A549 (cell line): Measurements from ENCODE around the gene VPS37D. TPM values are rescaled to one million over a fixed set of nuclear protein-coding genes. Genes with fewer than 3 reads are reported as not detected.
A peak's percentile ranks its signal among the peaks of the same experiment; 100 is the strongest.
"Not testable (repeated sequence)": the region's sequence is repeated elsewhere in the genome, so short reads cannot be mapped to it uniquely, and the experiment has no call there.

Source experiments
- ATAC-seq, 2 experiments: fragments of 200-7000 bp in 1 of 2; fragments of >200 bp in 1 of 2; cut with Nextera tagmentation in 1 of 2; cut with Tn5 transposase in 1 of 2; 3 replicates each; pipeline versions ENCODE4 v1.8.0 to v1.9.1; 2018 to 2020; ENCODE audit warnings: mild to moderate bottlenecking in 1 of 2, moderate library complexity in 1 of 2
- CTCF ChIA-PET: fragments of 300-600 bp; sonication (Branson Sonifier 250); formaldehyde crosslinking; extraction: SDS; loops from one replicate; lab custom pipeline; 2021; ENCODE audit warnings: antibody characterized with exemption, inconsistent platforms; lab: Yijun Ruan, JAX
- POLR2A ChIA-PET: fragments of 350-600 bp; formaldehyde crosslinking; extraction: SDS; loops from one replicate; lab custom pipeline; 2021; ENCODE audit warnings: antibody characterized with exemption, inconsistent platforms; lab: Yijun Ruan, JAX
- DNase-seq, 2 experiments: peaks; one replicate each; pipeline versions ENCODE4 v3.0.0 to v3.0.0-alpha.2; 2011 to 2016; ENCODE audit warnings: low read depth in 1 of 2, low spot score in 1 of 2
- FAIRE-seq: peaks from 2 replicates; lab custom pipeline; 2011; peaks lifted over from hg19 to GRCh38; lab: Jason Lieb, UNC
- H3K27ac ChIP-seq, 2 experiments: fragments of >200 bp; sonication (Bioruptor Twin); formaldehyde crosslinking; 3 replicates each; pipeline ENCODE4 v1.5.1; 2016 to 2017
- H3K4me1 ChIP-seq: fragments of >200 bp; sonication (Bioruptor Twin); formaldehyde crosslinking; 3 replicates; pipeline ENCODE4 v1.6.1; 2016
- H3K4me2 ChIP-seq: fragments of >200 bp; sonication (Bioruptor Twin); formaldehyde crosslinking; 3 replicates; pipeline ENCODE4 v1.6.1; 2016
- H3K4me3 ChIP-seq: fragments of >200 bp; sonication (Bioruptor Twin); formaldehyde crosslinking; 3 replicates; pipeline ENCODE4 v1.5.1; 2016
- H3K9me3 ChIP-seq: fragments of >200 bp; sonication (Bioruptor Twin); formaldehyde crosslinking; 3 replicates; pipeline ENCODE4 v1.6.1; 2016
- CBX2 ChIP-seq: fragments of 200-600 bp; sonication (generic); IDR thresholded peaks from 2 replicates; pipeline ENCODE4 v1.6.1; 2016; ENCODE audit warnings: low read depth, mild to moderate bottlenecking, borderline replicate concordance
- EHF ChIP-seq: fragments of 250-450 bp; sonication (Bioruptor Pico); IDR thresholded peaks from 2 replicates; pipeline ENCODE4 v1.5.0; 2020; ENCODE audit warnings: mild to moderate bottlenecking
- ESRRA ChIP-seq: fragments of 150-350 bp; IDR thresholded peaks from 2 replicates; pipeline ENCODE4 v1.6.1; 2014; ENCODE audit warnings: mild to moderate bottlenecking, low read length, borderline replicate concordance
- FOXS1 ChIP-seq: fragments of 250-450 bp; sonication (Bioruptor Pico); IDR thresholded peaks from 2 replicates; pipeline ENCODE4 v1.5.0; 2020; ENCODE audit warnings: mild to moderate bottlenecking, moderate library complexity
- GATA3 ChIP-seq: IDR thresholded peaks from 2 replicates; pipeline ENCODE4 v1.6.1; 2012; ENCODE audit warnings: borderline replicate concordance
- HDAC2 ChIP-seq: fragments of 200-600 bp; sonication (generic); IDR thresholded peaks from 2 replicates; pipeline ENCODE4 v1.6.1; 2016
- HOXB13 ChIP-seq: fragments of 250-450 bp; sonication (Bioruptor Pico); IDR thresholded peaks from 2 replicates; pipeline ENCODE4 v1.5.0; 2020; ENCODE audit warnings: low read depth, mild to moderate bottlenecking, moderate library complexity
- KDM1A ChIP-seq: fragments of 200-600 bp; sonication (generic); IDR thresholded peaks from 2 replicates; pipeline ENCODE4 v1.6.1; 2016; ENCODE audit warnings: low read depth, mild to moderate bottlenecking
- KDM5A ChIP-seq: fragments of 200-600 bp; sonication (generic); IDR thresholded peaks from 2 replicates; pipeline ENCODE4 v1.6.1; 2016; ENCODE audit warnings: antibody characterized with exemption, mild to moderate bottlenecking
- PHF8 ChIP-seq: fragments of 200-600 bp; sonication (generic); IDR thresholded peaks from 2 replicates; pipeline ENCODE4 v1.6.1; 2016; ENCODE audit warnings: low read depth, mild to moderate bottlenecking, antibody characterized with exemption, moderate library complexity, borderline replicate concordance
- RNF2 ChIP-seq: fragments of 200-600 bp; sonication (generic); IDR thresholded peaks from 2 replicates; pipeline ENCODE4 v1.6.1; 2016; ENCODE audit warnings: low read depth, mild to moderate bottlenecking, antibody characterized with exemption, moderate library complexity, borderline replicate concordance
- SMC3 ChIP-seq: fragments of >200 bp; sonication (Bioruptor Twin); formaldehyde crosslinking; IDR thresholded peaks from 3 replicates; pipeline ENCODE4 v1.6.1; 2018; ENCODE audit warnings: inconsistent platforms
- TP53 ChIP-seq: fragments of 250-450 bp; sonication (Bioruptor Pico); IDR thresholded peaks from 2 replicates; pipeline ENCODE4 v1.5.0; 2021; ENCODE audit warnings: mild to moderate bottlenecking, moderate library complexity
- ZC3H11A ChIP-seq: fragments of 450-650 bp; IDR thresholded peaks from 2 replicates; pipeline ENCODE4 v1.6.1; 2014; ENCODE audit warnings: antibody characterized with exemption, mild to moderate bottlenecking
- ZFP36 ChIP-seq: fragments of 450-650 bp; IDR thresholded peaks from 2 replicates; pipeline ENCODE4 v1.6.1; 2014; ENCODE audit warnings: borderline replicate concordance; ENCODE audit not compliant: partially characterized antibody
- WGBS: methylation state at CpG from one replicate; pipeline ENCODE4 v1.1.6; 2017; ENCODE audit errors: missing lambda C conversion rate; 5-methylcytosine and 5-hydroxymethylcytosine counted together
- polyA plus RNA-seq, 4 experiments: library from polyadenylated mRNA; depleted of rRNA in 3 of 4; stranded (reverse); fragments of >200 nt; fragmentation: RNase III in 1 of 4; extraction: RNeasy Plus Mini Kit Qiagen cat#74134 plus additional on column Dnase treatment in 1 of 4; gene quantifications; 2 replicates in 3 of 4; 3 replicates in 1 of 4; pipeline ENCODE4 v1.2.3, GENCODE V29; 2011 to 2017
- TF ChIP-seq, protein P1 (sequence below): fragments of >200 bp; sonication (Bioruptor Twin); formaldehyde crosslinking; IDR thresholded peaks from 3 replicates; pipeline ENCODE4 v1.6.1; 2016
- TF ChIP-seq, protein P2 (sequence below): fragments of 450-650 bp; IDR thresholded peaks from 2 replicates; pipeline ENCODE4 v1.6.1; 2014; ENCODE audit warnings: antibody characterized with exemption
- TF ChIP-seq, protein P3 (sequence below): fragments of >200 bp; sonication (Bioruptor Twin); formaldehyde crosslinking; IDR thresholded peaks from 2 replicates; pipeline ENCODE4 v1.6.1; 2016
- TF ChIP-seq, protein P4 (sequence below): IDR thresholded peaks from 2 replicates; pipeline ENCODE4 v1.6.1; 2012; ENCODE audit warnings: low read depth, borderline replicate concordance
- TF ChIP-seq, protein P5 (sequence below): fragments of 250-450 bp; sonication (Bioruptor Pico); IDR thresholded peaks from 2 replicates; pipeline ENCODE4 v1.5.0; 2021; ENCODE audit warnings: mild to moderate bottlenecking, moderate library complexity, borderline replicate concordance
- TF ChIP-seq, protein P6 (sequence below): fragments of 250-450 bp; sonication (Bioruptor Pico); IDR thresholded peaks from 2 replicates; pipeline ENCODE4 v1.5.0; 2020; ENCODE audit warnings: low read depth, mild to moderate bottlenecking, moderate library complexity
- TF ChIP-seq, protein P7 (sequence below): IDR thresholded peaks from 2 replicates; pipeline ENCODE4 v1.6.1; 2012

Gene VPS37D
- polyA plus RNA-seq, 2 of the 4 experiments (the other 2 are of a cell fraction), result 2.6 to 3.3 TPM

DNA sequence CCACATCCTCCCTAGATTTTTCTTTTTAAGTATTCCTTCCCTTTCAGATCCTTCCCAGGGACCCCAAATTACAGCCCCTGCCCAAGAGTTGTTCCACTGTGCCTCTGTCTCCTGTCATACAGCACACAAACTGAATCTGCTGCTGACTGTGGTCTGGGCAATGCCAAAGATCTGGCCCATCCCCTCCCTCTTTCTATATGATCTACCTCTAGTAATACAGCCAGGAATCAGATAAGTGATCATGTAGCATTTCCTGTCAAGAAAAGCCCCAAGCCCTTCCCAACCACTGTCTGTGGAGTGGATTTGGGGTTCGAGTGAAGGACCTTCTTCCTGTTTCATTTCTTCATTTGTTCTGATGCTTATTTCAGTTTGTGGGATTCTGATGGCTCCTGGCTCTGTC, 45.1 kb downstream of the VPS37D start:
- no peak for FAIRE-seq

DNA sequence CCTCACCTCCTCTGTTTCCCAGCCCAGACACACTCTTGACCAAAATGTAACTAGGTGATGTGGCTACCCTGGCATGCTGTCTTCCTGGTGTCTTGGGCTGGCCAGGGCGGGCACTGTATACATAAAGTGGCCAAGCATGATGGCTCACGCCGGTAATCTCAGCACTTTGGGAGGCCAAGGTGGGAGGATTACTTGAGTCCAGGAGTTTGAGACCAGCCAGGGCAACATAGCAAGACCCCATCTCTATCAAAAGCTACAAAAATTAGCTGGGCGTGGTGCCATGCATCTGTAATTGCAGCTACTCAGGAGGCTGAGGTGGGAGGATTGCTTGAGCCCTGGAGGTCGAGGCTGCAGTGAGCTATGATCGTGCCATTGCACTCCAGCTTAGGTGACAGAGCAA, 45.7 kb downstream of the VPS37D start:
- H3K4me3 ChIP-seq, ATAC-seq, POLR2A ChIA-PET, FAIRE-seq, DNase-seq, H3K9me3 ChIP-seq: not testable (repeated sequence)
- peak overlapping the region; percentile 99 to 100 for H3K27ac ChIP-seq
- H3K4me2 ChIP-seq, result peak overlapping the region; percentile 100
- peaks cover 92% of the 10 kb centered on the region for H3K4me1 ChIP-seq
- CTCF ChIA-PET, result interaction anchor here (0.9 to 8.4 kb wide), 7 partner anchors 13 to 106 kb away, joined by 3 to 105 read pairs (median 8); no protein-coding TSS in a partner anchor
- WGBS, result 88% methylated on average over 6 of the region's 6 CpGs

More for the DNA sequence above, 45.1 kb downstream of the VPS37D start:
- POLR2A ChIA-PET, result no interaction called here
- WGBS, result 63% methylated on average over 1 of the region's 1 CpG
- DNase-seq (no peak), ATAC-seq (no peak)
- no peaks in the 10 kb centered on the region for H3K9me3 ChIP-seq
- H3K27ac ChIP-seq, result peak overlapping the region; percentile 99 to 100
- no peak for TF ChIP-seq TP53 (CRISPR knock-in tag)
- peak; percentile 96 for TF ChIP-seq KDM1A
- TF ChIP-seq, protein P1, sequence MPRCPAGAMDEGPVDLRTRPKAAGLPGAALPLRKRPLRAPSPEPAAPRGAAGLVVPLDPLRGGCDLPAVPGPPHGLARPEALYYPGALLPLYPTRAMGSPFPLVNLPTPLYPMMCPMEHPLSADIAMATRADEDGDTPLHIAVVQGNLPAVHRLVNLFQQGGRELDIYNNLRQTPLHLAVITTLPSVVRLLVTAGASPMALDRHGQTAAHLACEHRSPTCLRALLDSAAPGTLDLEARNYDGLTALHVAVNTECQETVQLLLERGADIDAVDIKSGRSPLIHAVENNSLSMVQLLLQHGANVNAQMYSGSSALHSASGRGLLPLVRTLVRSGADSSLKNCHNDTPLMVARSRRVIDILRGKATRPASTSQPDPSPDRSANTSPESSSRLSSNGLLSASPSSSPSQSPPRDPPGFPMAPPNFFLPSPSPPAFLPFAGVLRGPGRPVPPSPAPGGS, result no peak
- TF ChIP-seq, protein P2, sequence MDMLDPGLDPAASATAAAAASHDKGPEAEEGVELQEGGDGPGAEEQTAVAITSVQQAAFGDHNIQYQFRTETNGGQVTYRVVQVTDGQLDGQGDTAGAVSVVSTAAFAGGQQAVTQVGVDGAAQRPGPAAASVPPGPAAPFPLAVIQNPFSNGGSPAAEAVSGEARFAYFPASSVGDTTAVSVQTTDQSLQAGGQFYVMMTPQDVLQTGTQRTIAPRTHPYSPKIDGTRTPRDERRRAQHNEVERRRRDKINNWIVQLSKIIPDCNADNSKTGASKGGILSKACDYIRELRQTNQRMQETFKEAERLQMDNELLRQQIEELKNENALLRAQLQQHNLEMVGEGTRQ, result no peak
- peak; percentile 88 for TF ChIP-seq HDAC2
- TF ChIP-seq PHF8, result no peak
- TF ChIP-seq, all 56 proteins: peak for 2
- Histone ChIP-seq H3K4me3 (no peak overlapping the region), H3K4me2 (peak overlapping the region; percentile 100), H3K4me1 (peaks cover 96% of the 10 kb centered on the region)
- CTCF ChIA-PET, result interaction anchor here (0.9 to 8.4 kb wide), 6 partner anchors 13 to 106 kb away, joined by 3 to 105 read pairs (median 11); no protein-coding TSS in a partner anchor

DNA sequence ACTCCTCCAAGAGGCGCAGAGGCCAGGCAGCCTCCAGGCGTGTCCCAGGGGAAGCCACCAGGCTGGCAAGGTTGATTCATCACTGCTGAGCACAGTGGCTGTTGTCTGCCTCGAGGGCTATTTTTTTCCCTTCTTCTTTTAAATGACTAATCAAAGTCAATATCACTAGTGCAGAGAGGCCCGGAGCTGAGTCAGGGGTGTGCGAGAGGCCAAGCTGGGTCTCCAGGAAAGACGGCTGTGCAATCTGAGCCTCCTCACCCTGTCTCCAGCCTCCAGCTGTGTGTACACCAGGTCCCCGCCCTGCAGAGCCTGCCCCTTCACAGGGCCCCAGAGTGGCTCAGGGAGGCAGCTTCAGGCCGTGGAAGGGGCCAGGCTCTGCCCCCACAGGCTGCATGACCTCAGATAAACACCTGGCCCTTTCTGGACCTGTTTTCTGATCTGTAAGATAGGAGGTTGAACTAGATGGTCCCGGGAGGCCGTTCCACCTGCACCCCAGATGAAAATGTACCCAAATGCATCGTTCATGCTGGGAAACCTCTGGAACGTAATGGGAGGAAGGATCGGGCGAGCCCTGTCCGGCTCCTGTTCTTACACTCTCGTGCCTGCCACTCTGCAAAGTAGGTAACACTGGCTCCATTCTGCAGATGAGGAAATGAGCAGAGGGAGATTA, 48.2 kb downstream of the VPS37D start:
- H3K27ac ChIP-seq, result peak overlapping the region; percentile 99 to 100
- POLR2A ChIA-PET, result interaction anchor here (0.6 to 4.9 kb wide), 5 partner anchors 10 to 91 kb away, joined by 3 to 135 read pairs (median 3); partner anchors contain the start of gene MLXIPL
- TF ChIP-seq, protein P3, sequence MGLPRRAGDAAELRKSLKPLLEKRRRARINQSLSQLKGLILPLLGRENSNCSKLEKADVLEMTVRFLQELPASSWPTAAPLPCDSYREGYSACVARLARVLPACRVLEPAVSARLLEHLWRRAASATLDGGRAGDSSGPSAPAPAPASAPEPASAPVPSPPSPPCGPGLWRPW, result peak; percentile 36; the same call in 1 of the 2 replicates
- TF ChIP-seq ZFP36 (no peak), CBX2 (no peak), EHF (CRISPR knock-in tag) (no peak), RNF2 (no peak), TP53 (CRISPR knock-in tag) (no peak), ZC3H11A (no peak), HDAC2 (no peak; the same call in 1 of the 2 replicates), GATA3 (peak; percentile 95), FOXS1 (CRISPR knock-in tag) (no peak), HOXB13 (CRISPR knock-in tag) (no peak), ESRRA (no peak), KDM5A (no peak), SMC3 (peak; percentile 16; the same call in 1 of the 3 replicates)
- TF ChIP-seq, protein P4, sequence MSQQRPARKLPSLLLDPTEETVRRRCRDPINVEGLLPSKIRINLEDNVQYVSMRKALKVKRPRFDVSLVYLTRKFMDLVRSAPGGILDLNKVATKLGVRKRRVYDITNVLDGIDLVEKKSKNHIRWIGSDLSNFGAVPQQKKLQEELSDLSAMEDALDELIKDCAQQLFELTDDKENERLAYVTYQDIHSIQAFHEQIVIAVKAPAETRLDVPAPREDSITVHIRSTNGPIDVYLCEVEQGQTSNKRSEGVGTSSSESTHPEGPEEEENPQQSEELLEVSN, result no peak; the same call in 1 of the 2 replicates
- TF ChIP-seq, protein P1, result peak; percentile 90
- TF ChIP-seq, protein P5, sequence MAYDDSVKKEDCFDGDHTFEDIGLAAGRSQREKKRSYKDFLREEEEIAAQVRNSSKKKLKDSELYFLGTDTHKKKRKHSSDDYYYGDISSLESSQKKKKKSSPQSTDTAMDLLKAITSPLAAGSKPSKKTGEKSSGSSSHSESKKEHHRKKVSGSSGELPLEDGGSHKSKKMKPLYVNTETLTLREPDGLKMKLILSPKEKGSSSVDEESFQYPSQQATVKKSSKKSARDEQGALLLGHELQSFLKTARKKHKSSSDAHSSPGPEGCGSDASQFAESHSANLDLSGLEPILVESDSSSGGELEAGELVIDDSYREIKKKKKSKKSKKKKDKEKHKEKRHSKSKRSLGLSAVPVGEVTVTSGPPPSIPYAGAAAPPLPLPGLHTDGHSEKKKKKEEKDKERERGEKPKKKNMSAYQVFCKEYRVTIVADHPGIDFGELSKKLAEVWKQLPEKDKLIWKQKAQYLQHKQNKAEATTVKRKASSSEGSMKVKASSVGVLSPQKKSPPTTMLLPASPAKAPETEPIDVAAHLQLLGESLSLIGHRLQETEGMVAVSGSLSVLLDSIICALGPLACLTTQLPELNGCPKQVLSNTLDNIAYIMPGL (CRISPR knock-in tag), result no peak
- TF ChIP-seq, protein P6, sequence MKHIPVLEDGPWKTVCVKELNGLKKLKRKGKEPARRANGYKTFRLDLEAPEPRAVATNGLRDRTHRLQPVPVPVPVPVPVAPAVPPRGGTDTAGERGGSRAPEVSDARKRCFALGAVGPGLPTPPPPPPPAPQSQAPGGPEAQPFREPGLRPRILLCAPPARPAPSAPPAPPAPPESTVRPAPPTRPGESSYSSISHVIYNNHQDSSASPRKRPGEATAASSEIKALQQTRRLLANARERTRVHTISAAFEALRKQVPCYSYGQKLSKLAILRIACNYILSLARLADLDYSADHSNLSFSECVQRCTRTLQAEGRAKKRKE, result peak; percentile 31; the same call in 1 of the 2 replicates
- TF ChIP-seq, protein P7, sequence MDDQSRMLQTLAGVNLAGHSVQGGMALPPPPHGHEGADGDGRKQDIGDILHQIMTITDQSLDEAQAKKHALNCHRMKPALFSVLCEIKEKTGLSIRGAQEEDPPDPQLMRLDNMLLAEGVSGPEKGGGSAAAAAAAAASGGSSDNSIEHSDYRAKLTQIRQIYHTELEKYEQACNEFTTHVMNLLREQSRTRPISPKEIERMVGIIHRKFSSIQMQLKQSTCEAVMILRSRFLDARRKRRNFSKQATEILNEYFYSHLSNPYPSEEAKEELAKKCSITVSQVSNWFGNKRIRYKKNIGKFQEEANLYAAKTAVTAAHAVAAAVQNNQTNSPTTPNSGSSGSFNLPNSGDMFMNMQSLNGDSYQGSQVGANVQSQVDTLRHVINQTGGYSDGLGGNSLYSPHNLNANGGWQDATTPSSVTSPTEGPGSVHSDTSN, result peak; percentile 92

More for the DNA sequence above, 48.2 kb downstream of the VPS37D start:
- ATAC-seq (peak; percentile 84 to 91), FAIRE-seq (peak; percentile 78), DNase-seq (peak; percentile 98 to 99)
- 6% methylated on average over 16 of the region's 16 CpGs for WGBS
- Histone ChIP-seq H3K4me2 (peak overlapping the region; percentile 100), H3K4me1 (peaks cover 78% of the 10 kb centered on the region), H3K9me3 (no peaks in the 10 kb centered on the region), H3K4me3 (peak overlapping the region; percentile 100)
- CTCF ChIA-PET, result interaction anchor here (0.6 to 8.4 kb wide), 8 partner anchors 9 to 686 kb away, joined by 3 to 105 read pairs (median 27); no protein-coding TSS in a partner anchor
